GM21360 (cell line): ENCODE measurements around the gene SHC2.

ENCODE experiments used
- ATAC-seq: cut with Tn5 transposase; IDR thresholded peaks from one replicate; pipeline ENCODE4 v1.9.1; 2021; ENCODE audit warnings: mild to moderate bottlenecking, moderate library complexity; ENCODE audit not compliant: unreplicated experiment

SHC2 gene, protein sequence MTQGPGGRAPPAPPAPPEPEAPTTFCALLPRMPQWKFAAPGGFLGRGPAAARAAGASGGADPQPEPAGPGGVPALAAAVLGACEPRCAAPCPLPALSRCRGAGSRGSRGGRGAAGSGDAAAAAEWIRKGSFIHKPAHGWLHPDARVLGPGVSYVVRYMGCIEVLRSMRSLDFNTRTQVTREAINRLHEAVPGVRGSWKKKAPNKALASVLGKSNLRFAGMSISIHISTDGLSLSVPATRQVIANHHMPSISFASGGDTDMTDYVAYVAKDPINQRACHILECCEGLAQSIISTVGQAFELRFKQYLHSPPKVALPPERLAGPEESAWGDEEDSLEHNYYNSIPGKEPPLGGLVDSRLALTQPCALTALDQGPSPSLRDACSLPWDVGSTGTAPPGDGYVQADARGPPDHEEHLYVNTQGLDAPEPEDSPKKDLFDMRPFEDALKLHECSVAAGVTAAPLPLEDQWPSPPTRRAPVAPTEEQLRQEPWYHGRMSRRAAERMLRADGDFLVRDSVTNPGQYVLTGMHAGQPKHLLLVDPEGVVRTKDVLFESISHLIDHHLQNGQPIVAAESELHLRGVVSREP

DNA sequence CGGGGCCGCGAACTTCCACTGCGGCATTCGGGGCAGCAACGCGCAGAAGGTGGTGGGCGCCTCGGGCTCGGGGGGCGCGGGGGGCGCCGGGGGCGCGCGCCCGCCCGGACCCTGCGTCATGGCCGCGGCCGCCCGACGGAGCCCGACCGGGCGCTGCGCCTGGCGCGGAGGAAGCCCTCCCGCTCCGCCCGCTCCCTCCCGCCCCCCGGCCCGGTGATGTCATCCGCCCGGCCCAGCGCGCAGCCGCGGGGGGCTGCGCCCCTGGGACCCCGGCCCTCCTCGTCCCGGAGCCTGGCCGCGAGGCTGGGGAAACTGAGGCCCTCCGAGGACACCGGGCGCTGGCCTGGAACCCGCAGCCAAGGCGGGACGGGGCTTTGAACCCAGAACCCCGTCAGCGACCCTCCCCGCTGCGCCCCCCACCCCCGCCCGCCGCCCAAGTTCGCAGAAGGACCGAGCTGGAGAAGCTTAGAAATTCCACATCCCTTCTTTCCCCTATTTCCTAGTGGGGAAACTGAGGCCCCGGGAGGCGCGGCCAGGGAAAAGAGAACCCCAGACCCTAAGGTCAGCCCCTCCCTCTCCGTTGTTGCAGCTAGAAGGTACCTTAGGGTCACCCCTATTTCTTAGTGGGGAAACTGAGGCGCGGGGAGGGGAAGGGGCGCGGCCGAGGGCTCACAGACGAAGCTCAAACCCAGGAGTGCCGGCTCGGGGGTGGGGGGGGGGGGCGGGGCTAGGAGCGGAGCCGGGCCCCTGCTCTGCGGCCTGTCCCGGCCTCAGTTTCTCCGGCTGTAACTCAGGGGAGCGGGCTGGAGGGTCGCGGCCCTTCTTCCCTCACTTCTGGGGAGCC lies at the start of gene SHC2:
Gene SHC2, minus strand, starts transcription at position 157 of the 844 bp plus-strand sequence. Its CDS starts 37 bp downstream, at position 120.
- ATAC-seq, result no peak

DNA sequence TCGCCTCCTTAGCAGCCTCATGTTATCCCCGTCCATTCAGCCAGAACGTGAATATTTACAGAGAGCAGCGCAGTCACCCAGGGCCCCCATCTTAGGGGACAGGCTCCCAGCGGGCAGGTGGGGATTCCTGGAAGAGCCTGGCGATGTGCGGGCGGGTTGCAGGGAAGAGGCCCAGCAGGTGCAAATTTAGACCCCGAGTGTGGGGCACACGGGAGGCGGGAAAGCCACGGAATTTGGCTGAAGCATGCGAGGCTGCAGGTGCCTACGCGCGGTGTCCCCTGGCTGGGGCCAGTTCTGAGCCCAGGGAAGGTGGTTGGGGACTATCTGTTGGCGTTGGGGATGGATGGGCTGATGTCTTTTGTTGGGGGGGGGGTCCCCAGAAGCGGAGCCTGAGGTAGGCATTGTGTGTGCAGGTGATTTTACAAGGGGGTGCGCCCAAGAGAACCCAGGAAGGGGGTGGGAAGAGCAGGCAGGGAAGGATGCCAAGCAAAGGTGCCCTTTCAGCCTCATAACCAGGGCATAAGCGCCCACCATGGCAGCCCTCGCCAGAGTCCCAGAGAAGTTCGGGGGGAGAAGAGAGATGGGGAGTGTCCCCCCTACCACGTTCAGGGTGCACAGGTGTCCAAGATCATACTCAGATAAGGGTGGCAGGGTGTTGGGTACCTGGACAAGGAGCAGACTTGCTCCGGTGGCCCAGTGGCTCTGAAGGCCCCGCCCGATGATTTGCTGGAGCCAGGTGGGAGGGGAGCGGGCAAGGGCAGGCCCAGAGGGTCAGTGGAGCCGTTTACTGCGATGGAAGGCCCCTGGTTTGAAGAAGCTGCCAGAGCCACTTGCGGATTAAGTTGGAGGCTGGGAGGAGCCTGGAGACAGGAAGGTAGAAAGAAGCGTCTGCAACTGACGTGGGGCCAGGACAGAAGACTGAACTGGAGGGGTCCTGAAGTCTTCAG lies 47.6 kb upstream of the SHC2 start:
- ATAC-seq, result no peak

DNA sequence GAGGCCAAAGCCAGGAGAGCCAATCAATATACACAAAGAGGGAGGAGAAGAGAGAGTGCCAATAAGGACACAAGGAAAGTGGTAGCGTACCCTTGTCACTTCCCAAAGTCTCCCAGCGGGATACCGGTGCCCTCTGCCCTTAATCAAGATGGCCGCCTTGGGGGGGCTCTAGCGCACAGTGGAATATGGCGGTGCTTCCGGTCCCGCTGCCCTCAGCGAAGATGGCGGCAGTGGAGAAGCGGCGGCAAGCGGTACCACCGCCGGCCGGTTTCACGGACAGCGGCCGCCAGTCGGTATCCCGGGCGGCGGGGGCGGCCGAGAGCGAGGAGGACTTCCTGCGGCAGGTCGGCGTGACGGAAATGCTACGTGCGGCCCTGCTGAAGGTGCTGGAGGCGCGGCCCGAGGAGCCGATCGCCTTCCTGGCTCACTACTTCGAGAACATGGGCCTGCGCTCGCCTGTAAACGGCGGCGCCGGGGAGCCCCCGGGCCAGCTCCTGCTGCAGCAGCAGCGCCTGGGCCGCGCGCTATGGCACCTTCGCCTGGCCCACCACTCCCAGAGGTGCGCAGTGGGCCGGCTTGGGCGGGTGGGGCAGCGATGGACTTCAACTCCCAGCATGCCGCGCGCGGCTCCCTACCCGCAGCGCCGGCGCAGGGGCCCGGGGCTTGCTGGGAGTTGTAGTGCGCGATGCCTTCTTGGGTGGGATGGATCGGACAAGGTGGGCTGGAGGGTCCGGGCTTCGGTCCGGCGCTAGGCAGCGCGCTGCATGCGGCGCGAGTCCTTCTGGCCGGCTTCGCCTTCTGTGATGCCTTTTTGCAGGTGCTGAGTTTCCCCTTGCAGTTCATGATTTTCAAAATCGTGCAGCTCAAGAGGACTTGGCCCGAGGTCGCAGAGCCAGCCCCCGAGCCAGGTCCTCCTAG lies 46.7 kb upstream of the SHC2 start, which contains the start of gene TPGS1:
Gene TPGS1, plus strand, starts transcription at position 212 of the 918 bp plus-strand sequence. Its CDS starts 10 bp downstream, at position 222.
- ATAC-seq, result peak; percentile 49

DNA sequence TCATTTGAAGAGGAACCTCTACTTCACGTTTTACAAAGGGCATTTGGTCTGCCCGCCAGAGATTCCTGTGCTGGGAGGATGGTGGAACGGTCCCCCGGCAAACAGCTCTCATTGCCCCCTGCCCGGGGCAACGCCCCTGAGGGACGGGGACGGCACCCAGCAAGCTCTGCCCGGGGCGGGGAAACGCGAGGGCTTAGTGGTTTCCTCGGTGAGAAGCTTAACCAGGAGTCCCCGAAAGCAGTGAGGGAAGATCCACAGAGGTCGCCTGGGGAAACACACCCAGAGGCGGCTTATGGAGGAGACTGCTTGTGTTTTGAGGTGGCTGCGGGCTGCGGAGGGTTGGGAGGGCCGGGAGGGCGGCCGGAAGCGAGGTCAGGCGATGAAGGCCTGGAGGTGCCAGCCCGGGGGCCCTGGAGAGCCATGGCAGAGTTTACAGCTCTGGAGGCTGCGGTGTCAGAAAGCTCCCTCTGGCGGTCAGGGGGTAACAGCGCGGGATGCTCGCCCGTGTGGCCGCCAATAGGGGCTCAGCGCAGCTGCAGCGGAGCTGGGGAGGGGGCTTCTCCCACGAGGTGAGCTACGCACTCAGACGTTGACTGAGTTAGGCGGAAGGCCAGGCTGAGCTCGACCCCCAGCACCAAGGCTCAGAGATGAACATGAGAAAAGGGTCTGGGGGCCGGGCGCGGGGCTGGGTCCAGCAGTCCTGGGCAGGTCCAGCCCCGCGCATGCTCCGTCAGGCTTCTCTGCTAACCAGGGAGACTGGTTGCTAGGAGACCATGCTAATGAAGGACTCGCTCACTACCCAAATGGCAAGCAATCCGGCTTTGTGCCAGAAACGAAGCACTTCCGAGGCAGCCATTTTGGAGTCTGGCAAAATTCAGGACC lies 45.8 kb upstream of the SHC2 start:
- ATAC-seq, result peak; percentile 51

DNA sequence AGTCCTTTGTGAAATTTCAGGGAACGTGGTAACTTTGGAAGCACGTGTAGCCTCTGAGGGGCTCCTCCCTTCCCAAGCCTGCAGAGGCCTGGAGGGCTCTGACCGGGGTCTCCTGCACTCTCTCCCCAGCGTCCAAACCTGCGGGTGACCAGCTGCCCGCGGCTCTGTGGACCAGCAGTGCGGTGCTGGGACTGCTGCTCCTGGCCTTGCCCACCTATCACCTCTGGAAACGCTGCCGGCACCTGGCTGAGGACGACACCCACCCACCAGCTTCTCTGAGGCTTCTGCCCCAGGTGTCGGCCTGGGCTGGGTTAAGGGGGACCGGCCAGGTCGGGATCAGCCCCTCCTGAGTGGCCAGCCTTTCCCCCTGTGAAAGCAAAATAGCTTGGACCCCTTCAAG lies 43.8 kb upstream of the SHC2 start:
- no peak for ATAC-seq

DNA sequence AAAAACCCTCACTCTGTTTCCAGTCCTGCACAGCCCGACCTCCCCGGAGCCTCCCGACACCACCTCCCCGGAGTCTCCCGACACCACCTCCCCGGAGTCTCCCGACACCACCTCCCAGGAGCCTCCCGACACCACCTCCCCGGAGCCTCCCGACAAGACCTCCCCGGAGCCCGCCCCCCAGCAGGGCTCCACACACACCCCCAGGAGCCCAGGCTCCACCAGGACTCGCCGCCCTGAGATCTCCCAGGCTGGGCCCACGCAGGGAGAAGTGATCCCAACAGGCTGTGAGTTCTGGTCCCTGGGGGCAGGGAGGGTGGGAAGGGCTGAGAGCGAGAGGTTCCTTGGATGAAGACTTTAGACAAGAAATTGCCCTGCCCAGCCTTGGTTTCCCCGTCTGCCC lies 40.8 kb upstream of the SHC2 start:
- no peak for ATAC-seq

DNA sequence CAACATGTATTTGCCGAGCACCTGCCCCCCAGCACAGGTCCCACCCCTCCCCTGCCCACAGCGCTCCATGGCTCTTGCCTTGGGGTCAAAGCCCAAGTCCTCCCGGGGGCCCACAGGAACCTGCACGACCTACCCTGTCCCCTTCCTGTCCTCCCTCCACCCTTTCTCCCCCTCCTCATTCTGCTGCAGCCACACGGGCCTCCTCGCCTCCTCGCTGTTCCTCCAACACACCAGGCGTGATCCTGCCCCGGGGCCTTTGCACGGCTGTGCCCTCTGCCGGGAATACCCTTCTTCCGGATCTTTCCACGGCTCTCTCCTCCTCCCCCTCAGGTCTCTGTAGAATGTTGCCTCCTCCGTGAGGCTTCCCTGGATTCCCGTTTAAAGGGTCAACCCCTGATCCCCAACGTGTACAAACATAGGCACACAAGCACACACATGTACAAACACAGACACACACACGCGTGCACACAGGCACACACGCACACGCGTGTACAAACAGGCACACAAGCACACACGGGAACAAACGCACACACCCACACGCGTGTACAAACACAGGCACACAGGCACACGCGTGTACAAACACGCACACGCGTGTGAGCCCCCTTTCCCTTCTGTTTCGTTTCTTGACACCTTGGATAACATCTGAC lies 38.3 kb upstream of the SHC2 start:
- no peak for ATAC-seq

DNA sequence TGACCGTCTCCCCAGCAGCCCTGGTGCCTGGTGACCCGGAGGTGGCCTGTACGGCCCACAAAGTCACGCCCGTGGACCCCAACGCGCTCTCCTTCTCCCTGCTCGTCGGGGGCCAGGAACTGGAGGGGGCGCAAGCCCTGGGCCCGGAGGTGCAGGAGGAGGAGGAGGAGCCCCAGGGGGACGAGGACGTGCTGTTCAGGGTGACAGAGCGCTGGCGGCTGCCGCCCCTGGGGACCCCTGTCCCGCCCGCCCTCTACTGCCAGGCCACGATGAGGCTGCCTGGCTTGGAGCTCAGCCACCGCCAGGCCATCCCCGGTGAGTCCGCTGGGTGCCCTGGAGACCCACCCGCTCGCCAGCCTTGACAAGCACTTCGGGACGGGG lies 37.7 kb upstream of the SHC2 start:
- ATAC-seq, result no peak

DNA sequence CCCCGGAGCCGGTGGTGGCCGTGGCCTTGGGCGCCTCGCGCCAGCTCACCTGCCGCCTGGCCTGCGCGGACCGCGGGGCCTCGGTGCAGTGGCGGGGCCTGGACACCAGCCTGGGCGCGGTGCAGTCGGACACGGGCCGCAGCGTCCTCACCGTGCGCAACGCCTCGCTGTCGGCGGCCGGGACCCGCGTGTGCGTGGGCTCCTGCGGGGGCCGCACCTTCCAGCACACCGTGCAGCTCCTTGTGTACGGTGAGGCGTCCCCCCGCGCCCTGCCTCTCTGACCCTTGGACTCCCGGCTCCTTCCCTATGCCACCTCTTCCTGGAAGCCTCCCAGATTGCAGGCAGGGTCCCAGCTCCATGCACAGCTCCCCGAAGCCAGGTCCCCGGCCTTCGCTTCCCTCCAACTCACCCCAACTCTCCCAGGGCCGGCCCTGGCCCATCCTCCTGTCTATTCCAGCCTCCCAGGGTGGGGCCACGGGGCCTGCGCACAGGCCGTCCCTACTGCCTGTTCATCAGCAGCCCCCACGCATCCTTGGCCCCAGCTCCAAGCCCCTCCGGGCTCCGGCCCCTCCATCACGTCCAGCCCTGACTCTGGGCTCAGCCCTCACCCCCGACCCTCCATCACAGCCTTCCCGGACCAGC lies 37.2 kb upstream of the SHC2 start:
- ATAC-seq, result no peak

DNA sequence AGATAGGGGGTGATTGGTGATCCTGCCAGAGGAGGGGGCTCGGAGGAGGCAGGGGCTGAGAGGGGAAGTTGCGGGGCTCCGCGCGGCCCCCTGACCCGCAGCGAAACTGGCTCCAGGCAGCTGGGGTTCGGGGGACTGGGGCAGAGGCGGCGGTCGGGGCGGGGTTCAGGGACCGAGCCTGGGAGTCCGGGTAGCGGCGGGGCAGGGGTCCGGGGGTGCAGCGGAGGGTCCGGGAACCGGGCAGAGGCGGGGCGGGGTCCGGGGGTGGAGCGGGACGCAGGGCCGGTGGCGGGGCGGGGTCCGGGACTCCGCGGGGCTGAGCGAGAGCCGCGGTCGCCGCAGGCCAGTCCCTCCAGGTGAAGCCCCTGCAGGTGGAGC lies 36.6 kb upstream of the SHC2 start:
- ATAC-seq, result no peak

DNA sequence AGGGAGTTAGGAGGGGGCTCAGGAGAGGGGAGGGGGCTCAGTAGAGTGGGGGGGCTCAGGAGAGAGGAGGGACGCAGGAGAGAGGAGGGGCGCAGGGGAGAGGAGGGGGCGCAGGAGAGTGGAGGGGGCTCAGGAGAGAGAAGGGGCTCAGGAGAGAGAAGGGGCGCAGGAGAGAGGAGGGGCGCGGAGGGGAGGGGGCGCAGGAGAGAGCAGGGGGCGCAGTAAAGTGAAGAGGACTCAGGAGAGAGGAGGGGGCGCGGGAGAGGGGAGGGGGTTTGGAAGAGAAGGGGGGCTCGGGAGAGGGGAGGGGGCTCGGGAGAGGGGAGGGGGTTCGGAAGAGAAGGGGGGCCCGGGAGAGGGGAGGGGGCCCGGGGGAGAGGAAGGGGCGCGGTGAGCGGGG lies 36.2 kb upstream of the SHC2 start:
- ATAC-seq, result no peak

DNA sequence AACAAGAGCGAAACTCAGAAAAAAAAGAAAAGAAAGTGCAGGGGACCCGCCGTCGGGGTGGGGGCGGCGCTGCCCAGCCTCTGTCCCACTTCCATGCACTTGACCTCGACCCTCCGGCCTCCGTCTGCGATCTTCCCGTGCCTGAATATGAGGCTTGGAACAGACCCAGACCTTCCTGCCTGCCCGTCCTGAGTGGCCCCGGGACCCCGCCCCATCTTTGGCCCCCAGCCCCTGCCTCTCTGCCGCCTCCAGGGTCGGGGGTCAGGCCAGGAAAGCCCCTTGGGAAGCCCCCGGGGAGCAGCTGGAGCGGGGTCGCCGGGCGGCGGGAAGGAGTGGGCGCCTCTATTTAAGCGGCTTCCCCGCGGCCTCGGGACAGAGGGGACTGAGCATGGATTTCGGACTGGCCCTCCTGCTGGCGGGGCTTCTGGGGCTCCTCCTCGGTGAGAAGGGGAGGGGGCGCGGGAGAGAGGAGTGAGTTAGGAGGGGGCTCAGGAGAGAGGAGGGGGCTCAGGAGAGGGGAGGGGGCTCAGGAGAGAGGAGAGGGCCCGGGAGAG lies 35.4 kb upstream of the SHC2 start, which contains the start of gene MADCAM1:
Gene MADCAM1, plus strand, starts transcription at position 375 of the 554 bp plus-strand sequence. Its CDS starts 14 bp downstream, at position 389.
- ATAC-seq, result no peak

DNA sequence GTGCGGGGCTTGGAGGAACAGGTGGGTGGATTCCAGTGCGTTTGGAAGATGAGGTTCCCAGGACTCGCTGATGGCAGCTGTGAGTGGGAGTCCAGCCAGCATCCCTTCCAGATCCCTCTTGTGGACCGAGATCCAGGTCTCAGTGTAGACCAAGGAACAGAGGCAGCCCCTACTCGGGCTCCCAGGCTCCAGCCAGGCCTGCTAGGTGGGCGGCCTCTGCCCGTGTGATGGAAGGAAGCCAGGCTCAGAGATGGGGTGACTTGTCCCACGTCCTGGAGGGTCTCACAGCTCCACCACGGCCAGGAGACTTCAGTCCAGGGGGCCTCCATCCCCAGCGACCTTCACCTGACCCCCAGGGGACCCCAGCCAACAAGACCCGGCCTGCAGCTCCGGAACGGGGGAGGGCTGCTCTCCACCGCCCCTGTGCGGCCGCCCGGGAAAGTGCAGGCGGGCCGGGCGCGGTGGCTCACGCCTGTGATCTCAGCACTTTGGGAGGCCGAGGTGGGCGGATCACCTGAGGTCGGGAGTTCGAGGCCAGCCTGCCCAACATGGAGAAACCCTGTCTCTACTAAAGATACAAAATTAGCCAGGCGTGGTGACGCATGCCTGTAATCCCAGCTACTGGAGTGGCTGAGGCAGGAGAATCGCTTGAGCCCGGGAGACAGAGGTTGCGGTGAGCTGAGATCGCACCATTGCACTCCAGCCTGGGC lies 34.7 kb upstream of the SHC2 start:
- ATAC-seq, result no peak

DNA sequence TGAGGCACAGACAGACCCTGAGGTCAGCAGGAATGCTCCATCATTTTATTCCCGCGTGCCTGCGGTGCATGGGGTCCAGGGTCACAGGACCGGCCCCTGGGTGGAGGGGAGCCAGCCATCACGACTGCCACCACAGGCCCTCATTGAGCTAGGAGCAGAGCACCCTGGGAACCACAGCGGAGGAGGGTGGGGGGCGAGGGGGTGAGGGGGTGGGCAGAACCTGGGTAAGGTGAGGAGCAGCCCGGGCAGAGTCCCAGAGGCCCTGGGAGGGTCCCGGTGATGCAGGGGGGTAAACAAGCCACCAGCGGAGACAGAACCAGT lies 34.2 kb upstream of the SHC2 start:
- ATAC-seq, result no peak

DNA sequence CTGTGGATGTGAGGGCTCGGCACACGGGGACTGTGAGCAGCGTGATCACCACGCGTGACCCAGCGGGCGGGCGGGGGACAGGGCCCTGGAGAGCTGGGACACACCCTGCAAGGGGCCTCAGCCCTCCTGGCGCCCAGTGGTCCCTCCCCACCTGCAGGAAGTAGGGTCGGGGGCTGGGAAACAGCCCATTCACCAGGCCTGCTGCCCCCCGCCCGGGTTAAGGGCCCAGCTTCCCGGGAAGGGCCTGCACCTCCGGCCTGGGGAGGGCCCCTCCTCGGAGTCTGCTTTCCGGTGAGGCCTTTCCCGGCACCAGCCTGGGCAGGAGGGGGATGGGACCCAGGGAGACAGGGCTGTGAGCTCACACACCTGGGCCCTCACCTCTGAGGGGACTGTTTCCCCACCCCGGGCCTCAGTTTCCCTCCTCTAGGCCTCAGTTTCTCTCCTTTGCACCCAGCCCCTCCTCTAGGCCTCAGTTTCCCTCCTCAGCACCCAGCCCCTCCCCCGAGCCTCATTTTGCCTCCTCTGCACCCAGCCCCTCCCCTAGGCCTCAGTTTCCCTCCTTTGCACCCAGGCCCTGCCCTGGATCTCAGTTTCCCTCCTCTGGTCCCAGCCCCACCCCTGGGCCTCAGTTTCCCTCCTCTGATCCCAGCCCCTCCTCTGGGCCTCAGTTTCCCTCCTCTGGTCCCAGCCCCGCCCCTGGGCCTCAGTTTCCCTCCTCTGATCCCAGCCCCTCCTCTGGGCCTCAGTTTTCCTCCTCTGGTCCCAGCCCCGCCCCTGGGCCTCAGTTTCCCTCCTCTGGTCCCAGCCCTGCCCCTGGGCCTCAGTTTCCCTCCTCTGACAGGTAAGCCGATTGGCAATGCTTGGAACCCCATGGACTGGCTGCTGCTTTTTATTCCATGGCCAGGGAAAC lies 33.6 kb upstream of the SHC2 start:
- no peak for ATAC-seq
